ENCODE data around the gene HDDC3.
A peak's percentile ranks its signal among the peaks of the same experiment; 100 is the strongest.
"Not testable (repeated sequence)": the region's sequence is repeated elsewhere in the genome, so short reads cannot be mapped to it uniquely, and the experiment has no call there.

The HDDC3 gene

GRCh38 chr15:90928106-90928505 is 4.2 kb downstream of the HDDC3 start:
- not testable (repeated sequence) for DNase-seq

- not testable (repeated sequence) for DNase-seq
Observed at GRCh38 chr15:90926766-90927165, 5.6 kb downstream of the HDDC3 start.

DNA sequence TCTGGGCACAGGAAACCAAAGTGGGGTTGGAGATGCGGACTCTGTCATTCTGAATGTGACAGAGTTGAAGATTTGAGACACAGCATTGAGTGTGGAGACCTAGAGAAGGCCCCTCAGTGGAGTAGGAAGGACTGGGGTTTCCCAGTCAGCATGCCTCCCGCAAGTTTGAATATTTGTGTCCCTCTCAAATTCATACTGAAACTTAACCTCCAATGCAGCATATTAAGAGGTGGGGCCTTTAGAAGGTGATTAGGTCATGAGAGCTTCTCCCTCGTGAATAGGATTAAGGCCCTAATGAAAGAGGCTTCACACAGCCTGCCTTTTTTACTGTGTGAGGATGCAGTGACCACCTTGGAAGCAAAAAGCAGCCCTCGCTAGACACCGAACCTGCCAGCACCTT is 8.0 kb downstream of the HDDC3 start:
- peak; percentile 80 for DNase-seq

DNA sequence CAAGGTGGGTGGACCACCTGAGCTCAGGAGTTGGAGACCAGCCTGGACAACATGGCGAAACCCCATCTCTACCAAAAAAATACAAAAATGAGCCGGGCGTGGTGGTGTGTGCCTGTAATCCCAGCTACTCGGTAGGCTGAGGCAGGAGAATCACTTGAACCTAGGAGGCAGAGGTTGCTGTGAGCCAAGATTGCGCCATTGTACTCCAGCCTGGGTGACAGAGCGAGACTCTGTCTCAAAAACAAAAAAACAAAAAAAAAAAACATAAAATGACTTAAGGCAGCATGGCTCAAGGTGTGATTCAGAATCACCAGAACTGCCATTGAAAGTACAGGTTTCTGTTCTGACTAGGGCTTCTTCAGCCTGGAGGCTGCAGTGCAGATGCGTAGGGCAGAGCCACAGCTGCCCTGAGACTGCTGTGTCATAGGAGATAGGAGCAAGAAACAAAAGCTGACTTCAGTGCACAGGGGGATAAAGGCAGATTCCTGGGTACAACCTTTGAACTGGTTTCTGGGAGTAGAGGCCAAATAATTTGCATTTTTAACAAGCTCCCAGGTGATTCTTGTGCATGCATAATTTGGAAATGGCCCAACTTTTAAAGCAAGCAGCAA is 9.5 kb downstream of the HDDC3 start:
- DNase-seq: peak; percentile 82

- no peak for DNase-seq
Observed at GRCh38 chr15:90921887-90922286, 10.5 kb downstream of the HDDC3 start.

DNA sequence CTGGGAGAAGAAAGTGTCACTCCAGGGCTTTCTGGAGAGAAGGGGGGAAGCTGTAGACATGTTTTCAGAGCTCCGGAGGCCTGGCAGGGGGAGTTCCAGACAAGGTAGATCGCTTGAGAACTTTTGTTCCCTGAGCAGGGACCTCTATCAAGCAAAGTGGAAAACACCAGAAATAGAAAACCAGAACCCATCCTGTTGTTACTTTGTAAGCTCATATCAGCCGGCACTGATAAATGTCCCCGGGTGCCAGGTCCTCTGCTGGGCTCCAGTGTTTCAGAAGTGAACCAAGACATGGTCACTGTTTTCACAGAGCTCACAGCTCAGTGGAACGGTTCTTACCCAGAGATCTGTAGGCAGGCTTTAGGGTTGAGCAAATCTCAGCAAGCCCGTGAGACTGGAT is 13.5 kb downstream of the HDDC3 start:
- no peak for DNase-seq

DNA sequence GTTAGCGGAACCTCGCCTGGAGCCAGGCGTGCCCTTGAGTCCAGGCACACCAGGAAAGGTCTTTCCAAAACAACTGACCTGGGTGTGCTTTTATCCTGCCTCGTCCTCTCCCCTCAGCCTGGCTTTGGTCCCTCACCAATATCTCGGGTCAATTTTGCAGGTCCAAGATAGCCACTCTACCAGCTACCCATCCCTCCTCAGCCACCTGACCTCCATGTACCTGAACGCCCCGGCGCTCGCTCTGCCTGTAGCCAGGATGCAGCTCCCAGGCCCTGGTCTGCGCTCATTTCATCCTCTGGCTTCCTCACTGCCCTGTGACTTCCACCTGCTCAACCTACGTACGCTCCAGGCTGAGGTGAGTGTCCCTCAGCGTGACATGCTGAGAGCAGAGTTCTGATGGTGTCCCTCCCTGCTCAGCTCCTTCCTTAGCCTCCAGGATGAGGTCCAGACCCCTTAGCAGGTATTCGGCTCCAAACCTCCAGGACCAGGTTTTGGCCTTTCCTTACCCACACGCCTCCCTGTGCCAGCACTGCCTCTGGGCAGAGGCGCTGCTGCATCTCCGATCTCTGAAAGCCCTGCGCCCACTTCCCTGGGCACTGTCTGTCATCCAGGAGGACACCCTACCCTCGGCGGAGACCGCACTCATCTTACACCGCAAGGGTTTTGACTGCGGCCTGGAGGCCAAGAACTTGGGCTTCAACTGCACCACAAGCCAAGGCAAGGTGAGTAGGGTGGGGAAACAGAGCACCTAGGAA is 14.1 kb downstream of the HDDC3 start:
- no peak for DNase-seq

GRCh38 chr15:90917569-90917968 is 14.8 kb downstream of the HDDC3 start:
- DNase-seq: no peak

DNA sequence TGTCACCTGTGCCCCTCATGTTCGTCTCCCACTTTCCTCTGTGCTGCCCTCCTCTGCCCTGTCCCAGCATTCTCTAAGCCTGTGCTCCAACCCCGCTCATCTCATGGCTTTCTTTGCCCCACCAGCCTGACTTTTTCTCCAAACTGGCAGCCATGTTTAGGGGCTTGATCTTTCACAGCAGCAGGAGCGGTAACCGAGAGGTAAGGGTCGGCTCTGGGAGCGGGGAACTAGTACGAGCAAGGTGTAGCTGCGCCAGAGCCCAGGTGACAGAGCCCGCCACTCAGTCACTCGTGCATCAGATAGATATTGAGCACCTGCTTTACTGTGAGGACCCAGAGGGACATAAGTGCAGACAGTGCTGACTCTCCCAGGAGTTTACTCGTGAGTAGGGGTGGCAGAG is 15.9 kb downstream of the HDDC3 start:
- no peak for DNase-seq

GRCh38 chr15:90915808-90916440 is 16.4 kb downstream of the HDDC3 start:
- no peak for DNase-seq

GRCh38 chr15:90915216-90915807 is 17.0 kb downstream of the HDDC3 start:
- no peak for DNase-seq

DNA sequence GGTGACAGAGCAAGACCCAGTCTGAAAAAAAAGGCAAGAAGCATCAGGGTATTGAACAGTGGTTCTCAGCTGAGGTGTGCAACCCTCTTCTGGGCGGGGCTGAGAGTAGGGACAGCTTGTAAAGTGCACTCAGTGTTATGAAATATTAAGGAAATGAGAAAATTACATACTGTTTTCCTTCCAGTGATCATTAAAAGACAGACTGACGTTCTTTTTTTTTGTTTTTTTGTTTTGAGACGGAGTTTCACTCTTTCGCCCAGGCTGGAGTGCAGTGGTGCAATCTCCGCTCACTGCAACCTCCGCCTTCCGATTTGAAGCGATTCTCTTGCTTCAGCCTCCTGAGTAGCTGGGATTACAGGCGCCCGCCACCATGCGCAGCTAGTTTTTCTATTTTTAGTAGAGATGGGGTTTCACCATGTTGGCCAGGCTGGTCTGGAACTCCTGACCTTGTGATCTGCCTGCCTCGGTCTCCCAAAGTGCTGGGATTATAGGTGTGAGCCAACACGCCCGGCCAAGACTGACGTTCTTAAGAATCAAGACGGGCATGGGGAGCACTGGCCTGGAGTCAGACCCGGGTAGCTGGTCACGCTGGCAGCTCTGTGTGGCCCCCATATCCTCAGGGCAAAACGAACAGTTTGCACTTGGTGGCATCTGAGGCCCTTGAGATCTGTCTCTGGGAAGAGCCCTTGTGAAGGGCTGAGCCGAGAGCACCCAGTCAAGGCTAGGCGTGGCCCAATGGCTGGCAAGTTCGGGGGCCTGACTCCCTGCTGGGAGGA is 17.9 kb downstream of the HDDC3 start:
- DNase-seq: no peak

- no peak for DNase-seq
Observed at GRCh38 chr15:90913398-90913944, 18.9 kb downstream of the HDDC3 start.

GRCh38 chr15:90912770-90913075 is 19.6 kb downstream of the HDDC3 start:
- no peak for DNase-seq

DNA sequence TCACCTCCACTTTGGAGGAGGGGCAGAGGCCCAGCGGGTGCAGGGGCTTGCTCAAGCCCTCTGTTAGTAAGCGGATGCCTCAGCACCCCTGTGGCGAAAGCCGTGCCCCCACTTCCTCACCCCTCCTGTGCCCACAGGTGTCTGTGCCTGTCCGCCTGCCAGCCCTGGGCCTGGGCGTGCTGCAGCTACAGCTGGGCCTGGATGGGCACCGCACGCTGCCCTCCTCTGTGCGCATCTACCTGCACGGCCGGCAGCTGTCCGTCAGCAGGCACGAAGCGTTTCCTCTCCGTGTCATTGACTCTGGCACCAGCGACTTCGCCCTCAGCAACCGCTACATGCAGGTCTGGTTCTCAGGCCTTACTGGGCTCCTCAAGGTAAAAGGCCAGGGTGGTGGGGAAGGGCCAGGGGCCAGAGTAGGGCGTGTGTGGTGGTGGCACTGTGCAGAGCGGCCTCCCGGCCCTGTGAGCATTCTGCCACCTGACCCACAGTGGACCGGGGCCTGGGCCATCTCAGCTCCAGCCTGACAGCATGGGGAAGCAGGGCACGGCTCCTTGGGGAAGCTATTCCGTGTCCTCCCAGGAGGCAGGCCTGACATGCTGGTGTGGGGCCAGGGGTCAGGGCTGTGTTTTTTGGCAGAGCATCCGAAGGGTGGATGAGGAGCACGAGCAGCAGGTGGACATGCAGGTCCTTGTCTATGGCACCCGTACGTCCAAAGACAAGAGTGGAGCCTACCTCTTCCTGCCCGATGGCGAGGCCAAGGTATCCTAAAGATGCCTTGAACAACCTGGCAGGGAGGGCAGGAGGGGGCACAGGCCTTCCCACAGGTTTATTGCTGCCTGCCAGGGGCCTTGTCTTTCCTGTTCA is 20.2 kb downstream of the HDDC3 start:
- DNase-seq: no peak

DNA sequence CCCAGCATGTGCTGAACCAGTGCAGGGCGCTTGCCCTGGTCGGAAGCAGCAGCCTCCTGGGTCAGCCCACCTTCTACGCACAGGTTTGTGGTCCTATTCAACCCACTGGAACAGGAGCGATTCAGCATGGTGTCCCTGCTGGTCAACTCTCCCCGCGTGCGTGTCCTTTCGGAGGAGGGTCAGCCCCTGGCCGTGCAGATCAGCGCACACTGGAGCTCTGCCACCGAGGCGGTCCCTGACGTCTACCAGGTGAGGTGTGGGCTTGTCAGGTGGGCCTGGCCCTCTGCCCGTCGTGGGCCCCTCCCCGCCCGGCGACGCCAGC is 21.1 kb downstream of the HDDC3 start:
- no peak for DNase-seq

DNA sequence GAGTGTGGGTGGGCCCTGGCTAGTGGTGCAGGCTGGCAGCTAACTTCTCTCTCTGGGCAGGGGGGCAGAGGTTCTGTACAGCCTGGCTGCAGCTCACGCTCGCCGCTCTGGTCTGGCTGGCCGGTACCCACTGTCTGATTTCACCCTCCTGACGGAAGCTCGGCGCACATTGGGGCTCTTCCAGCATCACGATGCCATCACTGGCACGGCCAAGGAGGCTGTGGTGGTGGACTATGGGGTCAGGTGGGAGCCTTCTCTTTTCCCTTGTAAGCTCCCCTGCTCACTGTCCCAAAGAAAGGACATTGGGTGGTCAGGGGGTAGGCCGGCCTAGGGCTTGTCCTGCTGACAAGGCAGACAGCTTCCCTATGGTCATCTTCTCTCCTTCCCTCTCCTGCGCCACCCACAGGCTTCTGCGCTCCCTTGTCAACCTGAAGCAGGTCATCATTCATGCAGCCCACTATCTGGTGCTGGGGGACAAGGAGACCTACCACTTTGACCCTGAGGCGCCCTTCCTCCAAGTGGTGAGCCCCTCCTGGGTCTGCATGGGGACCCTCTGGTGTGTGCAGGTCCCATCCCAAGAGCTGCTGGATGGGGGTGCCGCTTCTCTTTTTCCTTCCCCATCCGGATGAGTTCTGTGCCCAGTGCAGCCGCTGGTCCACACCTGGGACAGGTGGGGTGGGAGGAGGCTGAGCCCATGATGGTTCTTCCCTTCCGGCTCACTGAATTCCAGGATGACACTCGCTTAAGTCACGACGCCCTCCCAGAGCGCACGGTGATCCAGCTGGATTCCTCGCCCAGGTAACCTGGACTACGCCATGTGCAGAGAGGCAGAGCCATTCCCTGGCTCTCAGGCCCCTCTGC is 21.7 kb downstream of the HDDC3 start:
- DNase-seq: no peak

DNA sequence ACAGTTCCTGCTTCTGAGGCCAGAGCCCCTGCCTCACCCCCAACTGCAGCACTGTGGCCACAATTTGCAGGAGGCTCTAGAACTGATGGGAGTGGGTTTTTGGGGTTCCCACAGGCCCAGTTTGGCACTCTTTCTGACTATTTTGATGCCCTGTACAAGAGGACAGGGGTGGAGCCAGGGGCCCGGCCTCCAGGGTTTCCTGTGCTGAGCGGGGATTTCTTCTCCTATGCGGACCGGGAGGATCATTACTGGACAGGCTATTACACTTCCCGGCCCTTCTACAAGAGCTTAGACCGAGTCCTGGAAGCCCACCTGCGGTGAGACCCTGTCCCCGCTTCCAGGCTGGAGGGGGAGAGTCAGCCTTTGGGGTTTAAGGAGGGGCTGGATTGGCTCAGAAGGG is 22.4 kb downstream of the HDDC3 start:
- DNase-seq: no peak

DNA sequence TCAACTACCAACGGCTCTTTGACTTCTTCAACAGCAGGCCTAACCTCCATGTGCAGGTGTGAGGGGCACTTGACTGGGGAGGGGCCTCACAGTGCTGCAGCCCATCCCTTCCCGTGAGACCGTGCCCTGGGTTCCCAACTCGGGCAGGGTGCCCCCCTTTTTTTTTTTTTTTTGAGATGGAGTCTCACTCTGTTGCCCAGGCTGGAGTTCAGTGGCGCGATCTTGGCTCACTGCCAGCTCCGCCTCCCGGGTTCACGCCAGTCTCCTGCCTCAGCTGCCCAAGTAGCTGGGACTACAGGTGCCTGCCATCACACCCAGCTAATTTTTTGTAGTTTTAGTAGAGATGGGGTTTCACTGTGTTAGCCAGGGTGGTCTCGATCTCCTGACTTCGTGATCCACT is 22.9 kb downstream of the HDDC3 start:
- not testable (repeated sequence) for DNase-seq

- DNase-seq: no peak
Observed at GRCh38 chr15:90907838-90908507, 24.4 kb downstream of the HDDC3 start.

Measured in activated CD4-positive, alpha-beta T cell treated with anti-CD3 and anti-CD28 coated beads, Interleukin-2, amount 50 U/mL, for 16 hours (primary cell).